Measurements from ENCODE around the gene ANKFY1.

ANKFY1 gene

DNA sequence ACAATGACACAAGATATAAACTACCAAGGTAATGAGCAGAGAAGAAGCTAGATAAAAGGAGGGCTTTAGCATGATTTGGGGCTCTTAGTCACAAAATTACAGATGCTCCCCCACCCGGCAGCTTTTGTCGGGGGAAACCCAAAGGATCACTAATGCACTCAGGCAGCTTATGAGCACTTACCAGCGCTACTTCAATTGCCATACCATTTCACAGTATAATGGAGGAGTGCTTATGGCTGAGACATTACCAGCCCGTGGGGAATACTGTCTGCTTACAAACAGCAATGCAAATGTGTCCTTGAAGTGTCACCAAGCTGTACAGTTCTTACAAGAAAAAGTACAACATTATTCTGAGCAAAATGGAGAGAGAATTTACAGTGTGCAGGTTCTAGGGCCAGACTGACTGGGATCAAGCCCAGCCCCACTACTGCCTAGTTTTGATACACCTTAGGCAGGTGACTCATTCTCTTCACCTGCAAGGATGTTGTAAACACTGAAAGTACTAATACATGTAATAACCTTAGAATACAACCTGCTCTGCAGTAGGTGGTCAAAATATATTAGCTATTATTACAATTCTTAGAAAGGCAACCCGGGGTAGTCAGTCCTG is 16.3 kb downstream of the ANKFY1 start:
- DNase-seq (ENCODE audit: extremely low read depth, low read depth) = no peak
- no peak overlapping the region for H3K4me3 ChIP-seq (replicated peaks; ENCODE audit: low read depth, low read length)
- TF ChIP-seq, protein P1, sequence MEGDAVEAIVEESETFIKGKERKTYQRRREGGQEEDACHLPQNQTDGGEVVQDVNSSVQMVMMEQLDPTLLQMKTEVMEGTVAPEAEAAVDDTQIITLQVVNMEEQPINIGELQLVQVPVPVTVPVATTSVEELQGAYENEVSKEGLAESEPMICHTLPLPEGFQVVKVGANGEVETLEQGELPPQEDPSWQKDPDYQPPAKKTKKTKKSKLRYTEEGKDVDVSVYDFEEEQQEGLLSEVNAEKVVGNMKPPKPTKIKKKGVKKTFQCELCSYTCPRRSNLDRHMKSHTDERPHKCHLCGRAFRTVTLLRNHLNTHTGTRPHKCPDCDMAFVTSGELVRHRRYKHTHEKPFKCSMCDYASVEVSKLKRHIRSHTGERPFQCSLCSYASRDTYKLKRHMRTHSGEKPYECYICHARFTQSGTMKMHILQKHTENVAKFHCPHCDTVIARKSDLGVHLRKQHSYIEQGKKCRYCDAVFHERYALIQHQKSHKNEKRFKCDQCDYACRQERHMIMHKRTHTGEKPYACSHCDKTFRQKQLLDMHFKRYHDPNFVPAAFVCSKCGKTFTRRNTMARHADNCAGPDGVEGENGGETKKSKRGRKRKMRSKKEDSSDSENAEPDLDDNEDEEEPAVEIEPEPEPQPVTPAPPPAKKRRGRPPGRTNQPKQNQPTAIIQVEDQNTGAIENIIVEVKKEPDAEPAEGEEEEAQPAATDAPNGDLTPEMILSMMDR (IDR thresholded peaks at IDR 0.05; ENCODE audit: low read depth, low read length, missing control alignments) = no peak

DNA sequence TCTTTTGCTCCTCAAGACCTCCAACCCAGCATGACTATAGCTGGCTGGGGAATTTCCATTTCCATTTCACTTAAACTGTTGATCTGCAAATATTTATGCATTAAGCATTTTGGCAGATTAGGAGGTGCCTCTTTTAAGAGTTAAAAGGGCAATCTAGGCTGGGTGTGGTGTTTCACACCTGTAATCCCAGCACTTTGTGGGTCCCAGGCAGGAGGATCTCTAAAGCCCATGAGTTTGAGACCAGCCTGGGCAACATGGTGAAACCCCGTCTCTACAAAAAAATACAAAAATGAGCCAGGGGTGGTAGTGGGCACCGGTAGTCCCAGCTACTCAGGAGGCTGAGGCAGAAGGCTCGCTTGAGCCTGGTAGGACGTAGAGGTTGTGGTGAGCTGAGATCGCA is 17.1 kb downstream of the ANKFY1 start:
- DNase-seq (ENCODE audit: extremely low read depth, low read depth) = no peak
- H3K4me3 ChIP-seq (replicated peaks; ENCODE audit: low read depth, low read length) = no peak overlapping the region
- TF ChIP-seq, protein P1 (IDR thresholded peaks at IDR 0.05; ENCODE audit: low read depth, low read length, missing control alignments) = no peak

DNA sequence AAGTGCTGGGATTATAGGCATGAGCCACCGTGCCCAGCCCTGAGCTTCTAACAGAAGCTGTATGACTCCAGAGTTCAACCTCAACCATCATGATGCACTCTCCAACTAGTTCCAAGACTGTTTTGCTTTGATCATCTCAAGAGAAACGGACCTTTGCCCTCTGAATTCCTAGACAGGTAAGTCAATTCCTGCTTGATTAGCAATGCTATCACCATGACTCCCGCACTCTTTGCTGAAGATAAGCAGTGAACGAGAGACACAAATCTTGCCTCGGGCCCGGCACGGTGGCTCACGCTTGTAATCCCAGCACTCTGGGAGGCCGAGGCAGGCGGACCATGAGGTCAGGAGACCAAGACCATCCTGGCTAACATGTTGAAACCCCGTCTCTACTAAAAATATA is 22.2 kb downstream of the ANKFY1 start:
- DNase-seq (ENCODE audit: extremely low read depth, low read depth) = no peak
- TF ChIP-seq, protein P1 (IDR thresholded peaks at IDR 0.05; ENCODE audit: low read depth, low read length, missing control alignments) = no peak
- H3K4me3 ChIP-seq (replicated peaks; ENCODE audit: low read depth, low read length) = no peak overlapping the region

DNA sequence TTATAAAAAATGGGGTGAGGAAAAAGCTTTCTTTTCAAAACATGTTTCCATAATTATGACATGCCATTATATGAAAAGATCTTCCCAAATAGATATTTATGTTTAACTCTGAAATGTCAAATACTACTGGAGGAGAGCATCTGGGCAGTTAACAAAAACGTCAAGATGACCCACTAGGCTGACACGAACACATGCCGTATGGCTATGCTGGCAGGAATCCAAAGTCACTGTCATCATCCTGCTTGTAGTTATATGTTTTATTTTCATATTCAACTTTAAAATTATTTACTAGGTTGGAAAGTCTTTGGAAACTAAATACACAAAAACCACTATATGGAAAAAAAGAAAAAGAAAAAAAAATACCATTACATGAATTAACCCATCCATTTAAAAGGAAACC is 27.3 kb downstream of the ANKFY1 start:
- TF ChIP-seq, protein P1 (IDR thresholded peaks at IDR 0.05; ENCODE audit: low read depth, low read length, missing control alignments) = no peak
- H3K4me3 ChIP-seq (replicated peaks; ENCODE audit: low read depth, low read length) = no peak overlapping the region
- no peak for DNase-seq (ENCODE audit: extremely low read depth, low read depth)

DNA sequence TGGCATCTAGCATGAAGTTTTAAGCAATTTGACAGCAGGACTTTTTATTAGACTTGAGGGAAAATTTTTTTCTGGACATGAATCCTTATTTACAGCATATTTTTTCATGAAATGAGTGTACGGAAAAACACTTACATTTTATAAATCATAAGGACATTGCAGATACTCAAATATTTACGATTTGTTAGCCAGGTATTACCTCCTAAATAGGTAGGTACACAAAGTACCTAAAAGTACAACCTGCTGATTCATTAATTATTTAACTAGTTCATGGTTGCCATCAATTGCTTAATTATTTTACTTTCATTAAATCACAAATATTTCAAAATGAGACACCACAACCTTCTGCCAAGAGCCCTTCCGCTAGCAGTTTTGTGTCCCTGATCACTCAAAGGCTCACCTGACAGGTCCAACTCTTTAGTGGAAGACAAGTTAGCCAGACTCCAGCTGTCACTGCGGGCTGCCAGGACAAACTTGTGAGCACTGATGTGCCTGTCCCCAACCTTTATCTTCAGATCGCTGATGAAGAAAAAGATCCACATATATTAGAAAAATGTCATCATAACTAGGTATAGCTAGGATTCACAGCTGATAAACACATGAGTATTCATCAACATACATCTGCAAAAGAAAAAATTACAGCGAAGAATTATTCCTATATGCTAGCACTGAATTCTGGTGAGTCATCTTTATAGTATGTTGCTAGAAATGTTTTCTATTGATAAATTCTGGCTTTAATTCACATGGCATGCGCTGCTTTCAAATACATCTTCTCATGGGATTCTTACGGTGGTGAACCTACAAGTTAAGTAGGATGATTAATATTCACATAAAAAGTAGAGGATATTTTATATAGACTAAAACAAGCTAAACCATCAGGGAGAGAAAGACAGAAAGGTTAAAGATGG is 28.2 kb downstream of the ANKFY1 start:
- H3K4me3 ChIP-seq (replicated peaks; ENCODE audit: low read depth, low read length) = no peak overlapping the region
- no peak for DNase-seq (ENCODE audit: extremely low read depth, low read depth)
- TF ChIP-seq, protein P1 (IDR thresholded peaks at IDR 0.05; ENCODE audit: low read depth, low read length, missing control alignments) = no peak

DNA sequence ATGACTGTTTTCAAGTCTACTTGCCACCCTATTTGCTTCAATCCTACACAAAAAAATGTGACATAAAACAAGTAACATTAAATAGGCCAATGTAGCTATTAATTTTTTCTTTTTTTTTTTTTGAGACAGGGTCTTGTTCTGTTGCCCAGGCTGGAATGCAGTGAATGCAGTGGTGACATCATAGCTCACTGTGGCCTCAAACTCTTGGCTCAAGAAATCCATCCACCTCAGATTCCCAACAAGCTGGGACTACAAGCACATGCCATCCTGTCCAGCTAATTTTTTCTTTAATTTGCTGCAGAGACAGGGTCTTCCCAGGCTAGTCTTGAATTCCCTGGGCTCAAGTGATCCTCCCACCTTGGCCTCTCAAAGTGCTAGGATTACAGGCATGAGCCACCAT is 29.4 kb downstream of the ANKFY1 start:
- TF ChIP-seq, protein P1 (IDR thresholded peaks at IDR 0.05; ENCODE audit: low read depth, low read length, missing control alignments) = no peak
- DNase-seq (ENCODE audit: extremely low read depth, low read depth) = no peak

More for the DNA sequence above, 29.4 kb downstream of the ANKFY1 start:
- no peak overlapping the region for H3K4me3 ChIP-seq (replicated peaks; ENCODE audit: low read depth, low read length)
